HG03460 (cell line): ENCODE data around the gene LIAS.
"Not testable (repeated sequence)": the region's sequence is repeated elsewhere in the genome, so short reads cannot be mapped to it uniquely, and the experiment has no call there.

Source experiments
- ATAC-seq: cut with Tn5 transposase; IDR thresholded peaks from one replicate; pipeline ENCODE4 v1.9.1; 2021; ENCODE audit not compliant: unreplicated experiment

LIAS gene

GRCh38 chr4:39497909-39498726, 39.3 kb downstream of the LIAS start:
- no peak for ATAC-seq

GRCh38 chr4:39498727-39499020, 39.8 kb downstream of the LIAS start:
- ATAC-seq, result no peak

DNA sequence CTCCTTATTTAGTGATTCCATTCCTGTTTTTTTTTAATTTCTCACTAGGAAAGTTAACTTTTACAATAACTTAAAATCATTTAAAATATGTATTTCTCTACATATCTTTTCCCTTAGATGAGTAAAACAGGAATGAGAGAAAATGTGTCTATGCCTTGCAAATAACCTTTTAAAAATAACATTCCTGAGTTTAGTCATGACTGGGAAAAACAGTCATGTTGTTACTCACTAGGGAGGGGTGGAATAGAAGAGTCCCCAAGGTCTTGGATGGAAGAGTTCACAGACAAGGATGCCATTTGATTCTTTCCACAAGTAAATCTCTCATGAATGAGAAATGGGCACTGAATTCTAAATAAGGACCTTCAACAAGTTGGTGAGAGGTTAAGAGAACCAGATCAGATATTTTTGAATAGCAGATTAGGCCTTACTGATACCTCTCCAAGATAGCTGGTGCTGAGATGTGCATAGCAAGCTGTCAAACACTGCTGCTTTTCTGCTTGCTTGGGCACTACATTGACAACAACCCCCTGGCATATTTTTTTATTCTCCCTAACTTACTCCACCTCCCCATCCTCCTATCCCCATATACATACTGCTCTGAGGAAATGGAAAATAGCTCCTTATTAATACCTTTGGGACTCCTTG, 43.3 kb downstream of the LIAS start:
- ATAC-seq, result no peak

DNA sequence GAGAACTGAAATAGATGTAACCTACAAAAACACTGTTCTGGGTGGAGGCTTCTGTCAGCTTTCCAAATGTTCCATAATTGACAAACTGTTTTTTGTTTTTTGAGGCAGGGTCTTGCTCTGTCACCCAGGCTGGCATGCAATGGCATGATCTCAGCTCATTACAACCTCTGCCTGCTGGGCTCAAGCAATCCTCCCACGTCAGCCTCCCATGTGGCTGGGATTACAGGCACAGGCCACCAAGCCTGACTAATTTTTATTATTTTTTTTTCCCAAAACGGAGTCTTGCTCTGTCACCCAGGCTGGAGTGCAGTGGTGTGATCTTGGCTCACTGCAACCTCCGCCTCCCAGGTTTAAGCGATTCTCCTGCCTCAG, 43.8 kb downstream of the LIAS start:
- not testable (repeated sequence) for ATAC-seq

DNA sequence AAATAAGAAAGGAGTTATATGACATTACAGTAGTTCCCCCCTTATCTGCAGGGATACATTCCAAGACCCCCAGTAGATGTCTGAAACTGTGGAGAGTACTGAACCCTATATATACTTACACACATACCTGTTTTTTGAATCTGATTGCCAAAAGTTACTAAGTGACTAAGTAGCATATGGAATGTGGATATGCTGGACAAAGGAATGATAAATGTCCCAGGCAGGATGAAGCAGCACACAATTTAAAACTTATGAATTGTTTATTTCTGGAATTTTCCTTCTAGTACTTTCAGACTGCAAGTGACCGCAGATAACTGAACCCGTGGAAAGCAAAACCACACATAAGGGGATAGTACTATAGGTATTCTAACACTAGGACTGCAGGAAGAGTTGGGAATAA, 45.7 kb downstream of the LIAS start:
- no peak for ATAC-seq

- no peak for ATAC-seq
Measured at GRCh38 chr4:39505581-39505980, 46.7 kb downstream of the LIAS start.

DNA sequence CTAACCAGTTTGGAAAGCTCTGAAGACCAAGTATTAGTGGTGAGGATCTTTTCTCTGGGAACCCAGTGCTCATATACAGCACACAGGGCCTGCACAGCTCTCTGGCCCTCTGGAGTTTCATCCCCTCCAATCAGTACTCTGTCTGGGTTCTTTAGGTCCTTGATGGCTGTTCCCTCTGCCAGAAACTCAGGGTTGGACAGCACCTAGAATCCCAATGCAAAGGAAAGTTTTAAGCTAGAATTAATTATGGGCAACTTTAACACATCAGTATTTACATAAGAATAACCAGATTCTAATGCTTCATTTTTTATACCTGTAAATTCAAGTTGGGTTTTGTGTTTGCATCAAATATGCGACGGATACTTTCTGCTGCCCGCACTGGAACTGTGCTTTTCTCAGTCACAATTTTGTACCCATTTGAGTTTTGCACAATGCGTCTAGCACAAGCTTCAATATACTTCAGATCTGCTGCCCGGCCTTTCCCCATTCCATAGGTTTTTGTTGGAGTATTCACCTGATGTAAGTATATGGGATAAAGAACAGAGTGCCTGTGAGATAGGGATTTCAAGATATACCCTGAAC, 51.6 kb downstream of the LIAS start:
- ATAC-seq, result no peak

DNA sequence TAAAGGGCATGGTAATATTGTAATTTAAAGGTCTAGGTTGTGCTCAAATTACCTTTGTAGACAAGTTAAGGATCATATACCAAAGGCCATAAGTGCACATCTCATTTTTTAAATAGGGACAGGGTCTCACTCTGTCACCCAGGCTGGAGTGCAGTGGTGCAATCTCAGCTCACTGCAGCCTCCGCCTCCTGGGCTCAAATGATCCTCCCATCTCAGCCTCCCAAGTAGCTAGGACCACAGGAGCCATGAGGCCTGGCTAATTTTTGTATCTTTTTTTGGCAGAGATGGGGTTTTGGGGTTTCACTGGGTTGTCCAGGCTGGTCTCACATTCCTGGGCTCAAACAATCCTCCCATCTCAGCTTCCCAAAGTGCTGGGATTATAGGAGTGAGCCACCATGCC, 55.4 kb downstream of the LIAS start:
- ATAC-seq, result not testable (repeated sequence)

DNA sequence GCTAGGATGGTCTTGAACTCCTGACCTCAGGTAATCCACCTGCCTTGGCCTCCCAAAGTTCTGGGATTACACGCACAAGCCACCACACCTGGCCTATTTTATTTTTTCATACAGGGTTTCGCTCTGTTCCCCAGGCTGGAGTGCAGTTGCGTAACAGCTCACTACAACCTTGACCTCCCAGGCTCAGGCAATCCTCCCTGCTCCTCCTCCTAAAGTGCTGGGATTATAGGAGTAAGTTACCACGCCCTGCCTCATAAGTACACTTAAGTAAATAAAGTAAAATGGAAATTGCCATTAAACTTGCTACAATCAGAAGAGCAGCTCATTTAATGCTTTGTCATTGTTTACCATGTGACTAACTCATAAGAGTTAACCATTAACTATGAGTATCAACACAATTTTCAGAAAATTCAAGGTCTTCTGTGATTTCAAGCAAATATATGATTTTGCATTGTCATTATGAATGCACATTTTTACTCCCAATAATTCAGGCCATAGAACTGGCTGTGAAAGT, 56.1 kb downstream of the LIAS start:
- ATAC-seq, result no peak

DNA sequence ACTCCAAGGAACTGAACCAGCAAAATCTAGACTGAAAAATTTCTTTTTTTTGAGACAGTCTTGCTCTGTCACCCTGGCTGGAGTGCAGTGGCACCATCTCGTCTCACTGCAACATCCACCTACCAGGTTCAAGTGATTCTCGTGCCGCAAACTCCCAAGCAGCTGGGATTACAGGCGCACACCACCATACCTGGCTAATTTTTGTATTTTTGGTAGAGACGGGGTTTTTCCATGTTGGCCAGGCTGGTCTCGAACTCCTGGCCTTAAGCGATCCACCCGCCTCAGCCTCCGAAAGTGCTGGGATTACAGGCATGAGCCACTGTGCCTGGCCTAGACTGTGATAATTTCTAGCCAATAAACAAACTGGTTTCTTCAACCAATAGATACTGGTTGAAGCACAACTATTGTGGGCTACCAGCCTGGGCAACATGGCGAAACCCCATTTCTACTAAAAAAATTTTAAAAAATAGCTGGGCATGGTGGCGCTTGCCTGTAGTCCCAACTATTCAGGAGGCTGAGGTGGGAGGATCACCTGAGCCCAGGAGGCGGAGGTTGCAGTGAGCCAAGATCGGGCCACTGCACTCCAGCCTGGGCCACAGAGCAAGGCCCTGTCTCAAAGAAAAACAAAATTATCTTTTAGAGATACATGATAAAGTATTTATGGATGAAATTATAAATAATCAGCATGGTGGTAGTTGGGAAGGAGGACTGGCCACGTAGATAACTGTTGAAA, 57.0 kb downstream of the LIAS start:
- not testable (repeated sequence) for ATAC-seq

DNA sequence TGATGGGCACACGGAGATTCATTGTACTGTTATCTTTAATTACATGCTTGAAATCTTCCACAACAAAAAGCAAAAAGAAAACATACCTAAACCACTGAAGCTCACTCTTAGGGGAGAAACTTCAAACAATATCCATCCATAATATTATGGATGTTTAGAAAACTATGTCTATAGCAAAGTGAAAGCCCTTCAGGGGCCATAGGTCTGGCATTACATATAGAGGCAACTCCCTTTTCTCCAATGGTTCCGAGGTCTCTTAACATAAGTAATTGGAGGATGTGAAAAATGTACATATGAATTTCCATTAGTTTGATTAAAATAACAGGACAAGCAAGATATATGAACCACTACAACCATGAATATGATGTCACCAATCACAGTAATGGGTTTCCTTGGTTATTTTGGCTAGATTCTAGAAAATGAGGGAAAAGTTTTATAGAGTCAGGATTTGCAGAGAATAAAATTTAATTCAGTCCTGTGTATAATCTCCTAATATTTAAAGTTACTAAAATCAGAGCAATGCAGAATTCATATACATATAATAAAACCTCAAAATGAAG, 57.6 kb downstream of the LIAS start:
- ATAC-seq, result no peak

DNA sequence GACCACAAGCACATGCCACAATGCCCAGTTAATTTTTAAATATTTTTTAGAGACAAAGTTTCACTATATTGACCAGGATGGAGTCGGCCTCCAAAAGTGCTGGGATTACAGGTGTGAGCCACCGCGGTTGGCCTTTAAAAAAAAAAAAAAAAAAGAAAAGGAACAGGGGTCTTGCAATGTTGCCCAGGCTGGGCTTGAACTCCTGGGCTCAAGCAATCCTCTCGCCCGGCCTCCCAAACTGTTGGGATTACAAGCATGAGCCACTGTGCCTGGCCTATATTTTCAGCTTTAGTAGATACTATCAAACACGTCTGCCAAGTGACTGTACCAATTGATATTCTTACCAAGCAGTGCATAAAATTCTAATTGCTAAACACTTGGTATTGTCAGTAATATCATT, 59.6 kb downstream of the LIAS start:
- ATAC-seq, result no peak

DNA sequence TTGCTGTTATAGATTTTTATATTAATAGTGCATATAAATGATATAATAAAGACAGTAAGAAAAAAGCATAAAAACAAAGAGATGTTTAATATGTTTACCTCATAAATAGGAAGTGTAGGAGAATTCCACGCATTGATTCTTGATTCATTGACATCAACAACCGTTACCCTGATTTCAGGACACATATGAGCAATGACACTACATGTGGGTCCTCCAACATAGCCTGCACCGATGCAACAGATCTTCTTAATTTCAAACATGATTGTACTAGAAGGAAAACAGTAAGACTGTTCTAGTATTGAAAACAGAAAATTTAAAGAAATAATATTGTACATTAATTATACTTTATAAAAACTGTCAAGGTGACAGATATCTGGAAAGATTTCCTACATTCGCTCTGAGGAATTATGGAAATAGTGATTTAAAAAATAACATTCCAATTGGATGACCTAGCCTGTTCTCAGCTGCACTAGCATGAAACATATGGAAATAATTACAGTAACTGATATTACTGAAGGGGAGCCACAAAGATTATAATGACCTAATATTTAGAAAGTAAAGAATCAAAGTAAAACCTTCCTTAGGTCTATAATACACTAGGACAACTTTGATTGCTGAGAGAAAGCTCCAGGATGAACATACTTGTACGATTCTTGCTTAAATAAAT, 62.5 kb downstream of the LIAS start:
- ATAC-seq, result no peak

- no peak for ATAC-seq
Measured at GRCh38 chr4:39522068-39522467, 63.2 kb downstream of the LIAS start.

DNA sequence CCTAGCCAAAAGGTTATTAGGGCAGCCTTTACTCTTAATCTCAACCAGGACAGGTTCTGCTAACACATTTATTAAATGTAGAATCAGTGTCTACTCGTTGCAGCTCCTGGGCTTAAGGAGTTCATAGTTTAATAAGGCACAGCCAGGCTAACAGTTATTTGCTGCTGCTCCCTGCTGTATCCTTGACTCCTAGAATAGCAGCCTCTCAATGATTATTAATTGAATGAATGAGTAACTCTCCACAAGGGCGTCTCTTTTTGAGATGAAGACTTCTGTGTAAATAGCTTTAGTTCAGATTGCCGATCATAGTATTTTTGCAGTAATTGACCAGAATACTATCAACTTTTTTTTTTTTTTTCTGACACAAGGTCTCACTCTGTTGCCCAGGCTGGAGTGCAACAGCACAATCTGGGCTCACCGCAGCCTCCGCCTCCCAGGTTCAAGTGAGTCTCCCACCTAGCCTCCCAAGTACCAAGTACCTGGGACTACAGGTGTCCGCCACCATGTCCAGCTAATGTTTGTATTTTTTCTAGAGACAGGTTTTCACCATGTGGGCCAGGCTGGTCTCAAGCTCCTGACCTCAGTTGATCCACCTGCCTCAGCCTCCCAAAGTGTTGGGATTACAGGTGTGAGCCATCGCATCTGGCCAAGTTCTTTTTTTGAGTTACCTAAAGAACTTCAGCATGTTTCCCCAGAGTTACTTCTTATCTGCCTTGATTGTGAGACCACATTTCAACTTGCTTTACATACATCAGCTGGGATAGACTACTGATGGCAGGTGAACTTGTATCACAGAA, 65.5 kb downstream of the LIAS start:
- ATAC-seq, result no peak

GRCh38 chr4:39525822-39526690, 67.2 kb downstream of the LIAS start:
- ATAC-seq, result no peak

- ATAC-seq, result peak; percentile 21
Measured at GRCh38 chr4:39526765-39527295, 68.0 kb downstream of the LIAS start.

DNA sequence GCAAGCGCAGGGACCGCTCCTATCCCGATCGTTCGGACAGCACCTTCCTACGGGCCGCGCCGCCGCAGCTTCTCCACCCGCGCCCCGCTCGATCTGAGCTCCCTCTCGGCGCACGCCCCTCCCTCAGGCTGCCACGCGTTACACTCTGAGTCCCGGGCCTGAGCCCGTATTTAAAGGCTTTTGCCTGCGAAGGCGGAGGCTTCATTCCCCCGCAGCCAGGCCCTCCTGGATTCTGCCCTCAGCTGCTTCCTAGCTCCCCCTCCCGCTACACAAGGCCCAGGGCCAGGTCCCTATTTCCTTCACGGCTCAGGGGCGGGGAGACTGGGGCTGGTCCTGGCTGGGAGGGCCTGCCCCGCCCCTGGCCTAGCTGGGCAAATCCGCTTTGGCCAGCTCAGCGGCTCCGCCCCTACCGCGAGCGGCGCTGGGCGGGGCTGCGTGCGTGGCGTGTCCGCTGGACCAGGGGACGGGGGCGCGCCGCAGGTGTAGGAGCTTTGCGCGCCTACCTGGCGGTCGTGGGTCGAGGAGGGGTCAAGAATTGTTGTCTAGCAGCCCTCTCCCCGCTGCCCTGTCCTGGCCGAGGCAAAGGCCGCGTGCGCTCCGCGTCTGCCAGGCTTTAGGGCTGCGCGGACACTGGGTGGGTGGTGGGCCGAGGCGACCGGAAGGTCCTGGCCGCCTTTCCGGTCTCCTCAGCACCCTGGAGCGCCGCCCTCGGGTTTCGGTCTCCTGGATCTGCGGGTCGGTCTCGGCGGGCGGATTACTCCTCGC, 68.6 kb downstream of the LIAS start, which contains the start of gene UGDH:
TSS of gene UGDH (minus strand) at position 144 of the 765 bp plus-strand sequence. CDS start 5,927 bp downstream, outside the sequence.
- ATAC-seq, result peak; percentile 96
